Fibroblast of lung (primary cell): ENCODE measurements around the gene RNF180.

Experiments used
- CTCF ChIP-seq, 2 donors: IDR thresholded peaks in 1 of 2; conservative IDR thresholded peaks in 1 of 2; 1 replicate in 1 of 2; 2 replicates in 1 of 2; pipeline ENCODE4 v1.5.1; 2011 to 2012; ENCODE audit warnings: low read length in 2 of 2, control low read depth in 1 of 2, inconsistent platforms in 1 of 2, low read depth in 1 of 2, mild to moderate bottlenecking in 1 of 2
- EZH2 ChIP-seq: IDR thresholded peaks from 2 replicates; pipeline ENCODE4 v1.5.1; 2012; ENCODE audit warnings: low read length, control low read depth, mild to moderate bottlenecking; ENCODE audit errors: missing control alignments

- no peak for TF ChIP-seq CTCF (conservative IDR thresholded peaks at IDR 0.05 in 1 of 2, IDR thresholded peaks at IDR 0.05 in 1 of 2; ENCODE audit: low read depth in 1 of 2, low read length in 2 of 2)
- no peak for TF ChIP-seq EZH2
Measured at GRCh38 chr5:64364426-64364825, 198.8 kb downstream of the RNF180 start.
